HG03139 (cell line): Measurements from ENCODE around the gene TMEM164.

Experiments
- ATAC-seq: cut with Tn5 transposase; IDR thresholded peaks from one replicate; pipeline ENCODE4 v1.9.1; 2021; ENCODE audit not compliant: unreplicated experiment

TMEM164 gene

DNA sequence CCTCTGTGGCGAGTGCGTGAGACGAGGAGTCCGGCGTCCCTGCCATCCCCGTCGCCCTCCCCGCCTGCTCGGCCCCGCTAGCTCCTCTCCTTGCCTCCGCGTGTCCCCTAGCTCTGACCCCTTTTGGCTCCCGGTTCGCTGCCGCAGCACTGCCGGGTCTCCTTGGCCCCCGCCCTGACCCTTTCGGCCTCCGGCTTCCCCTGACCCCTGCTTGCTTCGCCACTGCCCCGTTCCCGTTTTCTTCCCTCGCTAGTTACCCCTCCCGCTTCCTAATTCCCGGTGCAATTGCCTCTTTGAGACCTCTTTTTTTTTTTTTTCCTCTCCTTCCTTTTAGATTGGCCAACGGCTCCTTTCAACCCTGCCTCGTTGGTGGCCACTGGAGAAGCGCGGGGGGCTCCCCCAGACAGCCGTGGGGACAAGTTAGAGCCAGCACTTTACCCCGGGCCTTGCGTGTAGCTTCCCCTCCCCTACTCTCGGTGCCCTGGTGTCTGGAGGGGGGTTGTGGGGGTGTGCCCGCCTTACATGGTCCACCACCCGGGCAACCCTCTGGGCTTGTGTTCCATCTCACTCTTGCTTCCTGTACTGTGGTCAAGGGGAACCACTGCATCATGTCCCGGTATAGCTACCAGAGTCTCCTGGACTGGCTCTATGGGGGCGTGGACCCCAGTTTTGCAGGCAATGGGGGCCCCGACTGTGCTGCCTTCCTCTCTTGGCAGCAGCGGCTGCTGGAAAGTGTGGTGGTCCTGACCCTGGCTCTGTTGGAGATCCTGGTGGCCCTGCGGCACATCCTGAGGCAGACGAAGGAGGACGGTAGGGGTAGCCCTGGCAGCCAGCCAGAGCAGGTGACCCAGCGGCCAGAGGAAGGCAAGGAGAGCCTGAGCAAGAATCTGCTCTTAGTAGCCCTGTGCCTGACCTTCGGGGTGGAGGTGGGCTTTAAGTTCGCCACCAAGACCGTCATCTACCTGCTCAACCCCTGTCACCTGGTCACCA lies 548 bp downstream of the TMEM164 start:
- no peak for ATAC-seq

DNA sequence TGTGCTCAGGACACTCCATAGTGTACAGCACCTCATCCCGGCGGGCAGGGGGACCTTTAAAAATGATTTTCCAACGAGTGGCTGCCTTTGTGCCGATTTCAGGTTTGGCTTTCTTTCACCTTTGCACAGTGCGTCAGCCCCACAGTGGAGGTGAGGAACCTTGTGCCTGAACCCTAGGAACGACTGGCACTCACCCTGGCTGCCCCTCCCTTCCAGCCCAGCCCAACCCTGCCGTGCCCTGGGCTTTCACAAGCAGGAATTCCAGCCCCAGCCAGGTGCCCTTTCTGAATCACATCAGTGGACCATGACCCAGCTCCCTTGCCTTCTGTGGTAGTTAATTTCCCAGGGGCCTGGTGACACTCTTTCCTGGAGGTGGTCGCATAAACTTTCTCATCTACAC lies 1.3 kb downstream of the TMEM164 start:
- no peak for ATAC-seq

DNA sequence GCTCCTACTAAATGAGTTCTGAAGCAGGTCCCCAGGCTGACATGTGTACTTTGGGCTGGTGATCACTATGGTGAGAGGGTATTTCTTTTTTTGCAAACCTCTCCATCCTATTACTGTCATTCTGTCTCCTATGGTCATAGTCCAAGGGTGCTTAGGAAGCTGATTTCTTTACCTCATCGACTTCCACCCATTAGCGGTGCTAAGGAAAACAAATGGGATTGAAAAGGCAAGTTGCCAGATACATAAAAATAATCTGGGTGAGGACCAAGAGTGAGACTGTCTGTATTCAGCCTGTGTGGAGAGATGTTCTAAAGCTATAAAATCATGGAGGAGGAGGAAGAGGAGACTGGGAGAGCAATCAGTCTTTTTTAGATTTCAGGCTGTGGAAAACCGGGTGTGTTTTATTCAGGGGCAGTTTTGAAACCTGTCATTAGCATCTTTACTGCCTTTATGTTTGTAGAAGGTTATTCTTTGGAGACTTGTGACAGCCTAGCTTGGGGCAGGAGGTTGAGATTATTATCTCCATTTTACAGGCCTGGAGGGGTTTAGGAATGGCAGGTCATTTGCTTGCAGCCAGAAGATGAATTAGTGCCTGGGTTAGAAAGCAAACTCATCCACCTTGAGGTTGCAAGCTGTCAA lies 1.9 kb downstream of the TMEM164 start:
- no peak for ATAC-seq

DNA sequence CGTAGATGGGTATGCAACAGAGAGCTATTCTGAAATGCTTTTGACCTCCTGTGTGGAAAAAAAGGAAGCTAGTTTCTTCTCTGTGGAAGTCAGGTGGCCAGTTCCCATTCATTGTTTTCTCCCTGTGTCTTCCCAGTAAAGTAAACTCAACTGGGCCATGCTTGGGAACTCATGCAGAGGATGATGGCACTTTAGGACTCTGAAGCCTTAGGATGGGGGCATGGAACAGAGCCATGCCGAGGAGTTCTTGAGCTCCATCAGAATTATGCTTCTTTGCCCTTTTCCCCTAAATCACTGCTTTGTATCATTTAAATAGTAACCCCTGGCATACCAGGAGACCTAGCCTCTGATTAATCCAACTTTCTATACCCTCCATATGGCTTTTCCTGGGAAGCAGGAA lies 3.2 kb downstream of the TMEM164 start:
- no peak for ATAC-seq

DNA sequence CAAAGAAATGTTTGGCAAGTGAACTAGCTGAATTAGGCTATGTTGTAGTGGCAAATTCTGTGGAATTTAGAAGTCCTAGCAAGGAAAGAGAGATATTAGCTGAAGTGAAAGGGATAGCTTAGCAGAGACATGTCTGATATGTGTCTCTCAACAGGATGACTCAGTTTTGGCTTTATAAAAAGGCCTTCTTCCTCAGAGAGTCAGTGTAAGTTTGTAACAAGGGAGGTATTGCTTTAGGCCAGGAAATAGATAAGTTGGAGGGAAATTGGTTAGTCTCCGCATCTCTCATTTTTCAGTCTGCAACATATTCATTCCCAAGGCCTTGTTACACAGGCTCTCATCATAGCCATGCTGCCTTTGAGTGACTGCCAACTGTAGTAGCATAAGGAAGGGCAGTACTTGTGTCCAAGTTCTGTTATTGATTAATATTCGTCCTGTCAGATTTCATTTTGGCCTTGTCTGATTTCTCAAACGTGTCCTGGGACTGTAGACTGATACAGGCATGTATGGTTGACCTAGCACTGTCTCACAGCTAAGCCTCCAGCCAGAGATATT lies 4.0 kb downstream of the TMEM164 start:
- no peak for ATAC-seq

DNA sequence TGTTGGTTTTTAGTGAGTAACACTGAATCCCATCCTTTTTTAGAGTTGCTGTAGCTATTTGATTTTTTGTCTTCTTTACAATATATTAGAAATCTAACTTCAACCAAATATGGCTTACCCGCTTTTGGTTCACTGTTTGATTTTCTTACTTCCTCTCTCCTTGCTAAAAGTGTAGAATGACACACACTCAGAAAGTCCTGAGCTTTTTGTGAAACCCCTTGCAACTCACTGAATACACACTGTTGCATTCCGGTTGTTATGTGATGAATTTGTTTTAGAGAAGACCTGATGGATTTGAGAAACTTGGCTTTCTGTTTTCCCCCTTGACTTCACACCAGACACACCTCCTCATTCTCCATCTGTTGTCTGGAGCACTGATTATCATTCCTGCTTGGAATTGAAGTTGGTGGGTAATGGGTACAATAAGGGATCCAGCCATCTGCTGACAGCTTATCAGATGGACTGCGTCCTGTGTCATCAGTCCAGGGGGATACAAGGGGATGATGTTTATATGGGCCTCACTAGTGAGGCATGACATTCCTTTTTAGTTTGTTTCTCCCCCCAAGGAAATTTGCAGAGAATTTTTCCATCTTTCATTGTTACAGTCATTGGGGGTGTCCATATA lies 5.2 kb downstream of the TMEM164 start:
- no peak for ATAC-seq

DNA sequence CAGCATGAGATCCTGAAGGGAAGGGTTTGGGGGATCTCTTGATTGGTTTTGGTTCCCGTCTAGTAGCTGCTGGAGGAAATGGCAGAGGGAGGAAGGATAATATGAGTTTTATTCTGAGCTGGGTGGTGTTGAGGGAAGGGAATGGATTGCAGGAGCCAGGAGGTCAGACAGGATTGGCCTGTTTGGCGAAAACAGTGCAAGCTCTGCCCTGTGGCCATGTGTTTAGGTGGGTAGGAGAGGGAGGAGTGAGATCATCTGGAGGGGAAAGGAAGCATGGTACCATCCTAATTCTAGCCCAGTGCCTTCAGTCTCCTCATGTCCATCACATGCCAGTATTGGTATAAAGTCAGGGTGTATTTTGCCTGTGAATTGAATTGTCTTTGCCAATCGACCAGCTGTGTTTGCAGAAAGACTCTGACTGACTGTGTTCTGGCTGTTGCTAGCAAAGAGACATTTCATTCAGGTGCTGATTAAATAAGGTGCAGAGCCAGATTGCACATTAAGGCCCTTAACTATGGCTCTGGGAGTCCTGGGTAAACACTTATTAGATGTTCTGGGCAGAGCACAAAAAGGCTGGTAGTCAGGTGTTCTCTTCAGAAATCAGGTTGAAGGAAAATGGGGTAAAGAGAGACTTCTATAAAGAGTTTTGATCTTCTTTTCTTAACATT lies 10.0 kb downstream of the TMEM164 start:
- ATAC-seq = no peak

DNA sequence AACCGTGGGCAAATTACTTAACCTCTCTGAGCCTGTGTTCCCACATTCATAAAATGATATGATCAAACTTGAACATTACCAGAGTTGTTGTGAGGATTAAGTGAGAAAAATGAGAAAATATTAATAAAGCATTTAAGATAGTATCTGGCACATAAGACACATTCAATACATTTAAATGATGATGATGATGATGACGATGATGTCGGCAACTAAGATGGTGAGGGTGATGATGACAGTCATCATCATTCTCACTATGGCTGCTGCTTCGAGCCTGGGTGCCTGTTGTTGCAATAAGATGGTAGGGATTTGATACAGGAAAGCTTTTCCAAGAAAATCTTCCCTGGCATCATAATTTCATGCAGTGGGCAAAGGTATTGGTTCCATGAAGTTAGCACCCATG lies 11.1 kb downstream of the TMEM164 start:
- ATAC-seq = no peak

DNA sequence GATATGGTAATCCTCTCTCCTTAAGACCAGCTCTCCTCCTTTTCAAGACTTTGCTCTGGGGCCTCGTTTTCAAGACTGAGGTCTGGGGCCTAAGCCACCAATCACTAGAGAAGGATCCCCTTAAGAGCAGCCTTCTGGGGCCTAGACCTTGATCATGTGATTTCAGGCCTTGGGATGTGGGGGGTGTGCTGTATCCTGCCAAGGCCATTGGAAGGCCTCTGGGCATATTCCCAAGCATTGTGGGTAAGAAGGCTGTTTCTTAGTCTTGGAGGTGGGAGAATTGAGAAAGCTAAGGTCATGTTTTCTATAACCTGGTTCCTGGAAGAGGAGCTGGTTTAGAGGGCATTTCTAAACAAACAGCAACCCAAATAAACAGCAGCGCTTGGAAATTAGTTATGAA lies 12.1 kb downstream of the TMEM164 start:
- no peak for ATAC-seq

DNA sequence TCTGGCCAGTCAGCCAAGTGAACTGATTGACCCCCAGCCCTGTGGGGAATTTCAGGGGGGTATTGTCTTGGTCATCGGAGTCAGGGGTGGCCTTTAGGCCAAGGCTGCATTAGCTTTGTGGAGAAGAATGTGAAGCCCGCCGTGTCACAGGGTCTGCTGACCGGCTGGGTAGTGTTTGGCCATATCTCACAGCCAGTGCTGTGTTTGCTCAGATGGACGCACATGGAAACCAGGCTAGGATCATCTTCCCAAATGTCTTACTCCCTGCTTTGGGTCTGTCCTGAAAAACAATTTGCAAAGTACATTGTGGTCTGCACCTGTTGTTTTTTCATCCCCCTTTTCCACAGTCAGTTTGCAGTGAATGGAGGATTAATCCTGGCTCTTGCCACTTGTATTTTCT lies 13.0 kb downstream of the TMEM164 start:
- ATAC-seq = no peak

DNA sequence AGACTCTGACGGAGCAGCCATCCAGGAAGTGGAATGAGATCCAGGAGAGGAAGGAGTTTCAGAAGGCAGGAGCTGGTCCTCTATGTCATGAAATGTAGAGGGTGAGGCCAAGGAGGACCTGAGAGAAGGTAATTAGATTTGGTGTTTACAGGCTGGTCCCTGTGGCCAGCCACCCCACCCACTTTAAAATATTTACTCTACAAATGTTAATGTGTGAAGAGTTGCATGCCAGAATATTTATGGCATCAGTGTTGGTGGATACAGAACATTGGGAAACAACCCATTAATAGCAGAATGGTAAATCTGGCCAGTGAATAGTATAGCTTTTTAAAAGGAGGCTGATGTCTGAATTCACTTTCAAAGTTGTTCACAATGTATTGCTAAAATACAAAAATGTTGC lies 17.6 kb downstream of the TMEM164 start:
- no peak for ATAC-seq

DNA sequence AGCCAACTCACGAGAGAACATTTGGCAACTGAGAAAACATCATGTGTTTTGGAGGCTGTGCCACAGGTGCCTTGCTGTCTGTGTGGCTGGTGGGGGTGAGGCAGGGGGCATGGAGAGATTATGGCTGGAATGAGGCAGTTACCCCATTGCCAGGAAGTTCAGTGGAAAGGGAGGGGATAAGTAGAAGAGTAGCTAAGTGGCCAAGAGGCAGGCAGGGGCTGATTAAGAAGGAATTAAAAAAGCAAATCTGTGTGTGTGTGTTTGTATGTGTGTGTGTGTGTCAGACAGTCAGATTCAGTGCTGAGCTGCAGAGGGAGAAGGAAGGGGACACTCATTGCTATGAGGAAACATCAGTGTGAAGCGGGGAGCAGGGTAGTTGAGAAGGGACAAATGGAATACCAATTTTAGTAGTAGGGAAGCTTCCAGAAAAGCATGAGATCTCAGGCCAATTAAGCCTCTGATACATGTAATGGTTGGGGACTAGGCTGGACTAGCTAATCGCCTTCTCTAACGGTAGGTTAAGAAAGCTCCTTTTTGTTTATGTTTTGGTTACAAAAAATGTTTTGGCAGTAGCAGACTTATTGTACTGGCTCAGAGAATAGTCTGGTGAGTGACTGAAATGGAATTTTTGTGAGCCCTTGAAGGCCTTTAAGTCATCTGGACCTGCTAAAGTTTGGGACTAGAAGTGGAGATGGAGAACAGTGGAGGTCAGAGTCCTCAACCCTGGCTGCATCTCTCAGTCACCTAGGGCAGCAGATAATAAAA lies 18.5 kb downstream of the TMEM164 start:
- no peak for ATAC-seq

DNA sequence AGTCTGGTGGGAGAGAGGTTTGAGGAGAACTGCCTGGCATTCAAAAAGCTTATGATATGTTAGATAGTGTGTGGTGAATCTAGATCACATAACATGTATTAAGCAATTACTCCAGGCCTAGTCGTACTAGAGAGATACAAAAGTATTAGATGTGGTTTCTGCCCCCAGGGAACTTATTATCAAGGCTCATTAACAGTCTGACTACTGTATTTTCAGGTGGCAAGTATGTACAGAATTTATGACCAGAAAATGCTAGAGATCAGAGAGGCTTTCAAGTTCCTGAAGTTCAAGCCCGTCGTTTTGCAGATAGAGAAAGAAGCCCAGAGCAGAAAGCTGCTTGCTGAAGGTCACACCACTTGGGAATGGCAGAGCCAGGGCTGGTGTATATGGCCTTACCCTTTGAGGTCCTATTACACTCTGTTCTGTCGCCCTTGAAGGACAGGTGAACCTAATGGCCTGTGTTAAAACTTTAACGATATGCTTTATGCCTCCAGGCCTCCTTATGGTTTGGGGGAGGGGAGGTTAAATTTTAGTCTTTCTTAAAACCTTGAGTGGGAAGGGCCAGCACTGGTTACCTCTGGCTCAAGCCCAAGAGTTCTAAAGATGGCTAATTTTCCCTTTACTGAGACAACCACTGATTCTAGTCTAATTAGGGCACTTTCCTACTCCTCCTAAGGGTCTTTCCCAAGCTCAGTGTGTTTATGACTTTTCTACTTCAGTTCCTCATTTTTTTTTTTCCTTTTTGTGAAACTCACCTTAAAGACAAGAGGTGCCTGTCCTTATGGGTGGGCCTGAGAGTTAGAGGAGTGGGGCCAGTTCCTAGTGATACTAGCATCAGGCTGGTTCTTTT lies 19.9 kb downstream of the TMEM164 start:
- no peak for ATAC-seq

DNA sequence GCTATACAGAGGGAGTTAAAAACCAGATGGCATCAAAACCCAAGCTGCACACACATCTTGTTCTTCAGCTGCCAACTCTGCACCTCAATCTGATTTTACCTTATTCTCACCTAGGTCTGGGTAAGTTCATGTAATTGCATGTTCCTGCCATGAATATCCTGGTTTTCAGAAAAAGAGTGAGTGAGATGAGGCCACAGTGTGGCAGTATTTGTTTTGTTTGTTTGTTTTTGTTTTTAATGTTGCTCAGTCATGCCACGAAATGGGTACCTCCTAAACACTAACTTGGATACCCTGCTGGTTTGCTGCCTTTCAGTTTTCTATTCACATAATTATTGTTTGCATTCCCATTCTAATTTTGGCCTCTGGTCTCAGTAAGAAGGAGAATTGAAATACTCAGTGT lies 22.5 kb downstream of the TMEM164 start:
- ATAC-seq = no peak

DNA sequence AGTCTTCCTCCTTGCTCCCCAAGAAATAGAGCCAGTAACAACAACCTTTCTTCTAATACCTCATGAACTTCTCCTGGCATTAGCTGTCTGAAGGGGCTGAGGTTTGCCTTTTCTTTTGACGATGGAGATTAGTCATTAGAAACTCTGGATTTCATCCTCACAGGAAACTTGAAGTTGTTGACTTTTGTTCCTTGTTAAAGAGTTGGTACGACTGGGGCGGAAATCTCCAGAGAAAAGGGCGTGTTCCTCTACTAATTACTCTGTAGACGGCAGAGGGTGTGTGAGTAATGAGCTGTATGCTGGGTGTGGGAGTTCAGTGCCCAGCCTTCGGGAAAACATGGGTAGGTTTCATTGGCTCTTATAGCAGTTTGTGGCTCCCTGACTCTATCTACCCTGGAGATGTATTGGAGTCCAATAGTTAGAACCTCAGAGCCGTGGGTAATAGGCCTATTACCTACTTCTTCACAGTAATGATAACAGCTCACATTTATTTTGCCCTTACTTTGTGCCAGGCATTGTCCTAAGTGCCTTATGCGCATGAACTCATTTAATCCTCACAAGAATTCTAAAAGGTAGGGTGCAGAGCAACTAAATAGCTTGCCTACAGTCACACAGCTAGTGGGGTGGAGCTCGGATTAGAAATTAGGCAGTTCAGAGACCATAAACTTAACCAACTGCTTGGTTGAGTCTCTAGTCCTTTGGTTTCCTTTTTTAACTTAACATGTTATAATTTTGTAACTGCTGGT lies 23.4 kb downstream of the TMEM164 start:
- ATAC-seq = no peak

DNA sequence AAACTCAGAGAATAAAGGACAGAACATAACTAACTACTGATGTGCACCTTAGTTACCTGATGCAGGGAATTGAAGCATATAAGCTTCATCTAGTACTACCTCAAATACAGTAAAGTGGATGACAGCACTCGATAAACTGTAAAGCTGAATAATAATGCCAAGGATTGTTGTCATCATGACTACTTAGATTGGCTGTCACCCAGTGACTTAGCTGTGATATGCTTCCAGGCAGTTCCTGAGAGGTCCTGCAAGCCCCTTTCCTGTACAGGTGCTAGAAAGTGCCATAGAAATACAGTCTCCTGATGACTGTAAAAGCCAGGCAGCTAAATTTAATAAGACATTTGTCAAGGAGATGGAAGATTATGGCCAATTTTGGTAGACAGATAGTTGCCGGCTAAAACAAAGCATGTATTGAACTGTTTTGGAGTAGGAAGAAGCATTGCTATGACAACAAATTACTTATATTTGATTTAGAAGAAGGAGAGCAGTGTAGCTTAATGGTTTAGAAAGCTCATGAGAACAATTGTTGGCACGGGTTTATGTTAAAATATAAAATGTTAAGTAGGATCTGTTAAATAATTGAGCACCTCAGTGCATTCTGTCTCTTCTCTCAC lies 29.7 kb downstream of the TMEM164 start:
- ATAC-seq = no peak

DNA sequence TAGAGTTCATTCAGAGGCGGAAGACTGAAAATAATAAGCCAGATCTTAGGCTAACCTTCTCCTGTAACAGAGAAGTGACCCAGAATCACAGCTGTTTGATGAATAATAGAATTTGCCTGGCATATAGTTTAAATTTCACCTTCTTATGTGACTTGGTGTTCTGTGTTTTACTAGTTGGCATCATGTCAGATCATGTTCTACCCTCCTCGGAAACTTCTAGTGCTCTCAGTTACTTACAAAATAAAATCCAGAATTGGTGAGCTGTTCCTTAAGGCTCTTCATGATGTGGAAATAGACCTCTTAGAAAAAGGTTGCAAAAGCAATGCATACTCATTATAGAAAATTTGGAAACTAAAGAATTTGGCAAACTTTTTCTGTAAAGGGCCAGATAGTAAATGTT lies 31.1 kb downstream of the TMEM164 start:
- no peak for ATAC-seq
